H4 (cell line): ENCODE data around the gene TAL1. TPM values are rescaled to one million over a fixed set of nuclear protein-coding genes. Genes with fewer than 3 reads are reported as not detected.

Source experiments
- DNase-seq: peaks from one replicate; pipeline ENCODE4 v3.0.0-alpha.2; 2015; ENCODE audit warnings: low spot score
- total RNA-seq: library from RNA; depleted of rRNA; stranded (reverse); fragments of >200 nt; shearing (Covaris generic); gene quantifications from 2 replicates; pipeline ENCODE4 v1.2.3, GENCODE V29; 2014; rRNA removed

Gene TAL1
- total RNA-seq, 1 experiment from 2014 or later = 0.27 TPM

- peak; percentile 79 for DNase-seq
These were observed 56.6 kb downstream of the TAL1 start for GRCh38 chr1:47175227-47175934.

- peak; percentile 1 for DNase-seq
These were observed 57.4 kb downstream of the TAL1 start for GRCh38 chr1:47174656-47175020.

GRCh38 chr1:47172782-47173181 is 59.2 kb downstream of the TAL1 start:
- no peak for DNase-seq

Other genes with a start within 250 kb of the TAL1 start
- 0.17 TPM in 1 of 2 replicates, not detected in the other for gene CYP4X1, start 208.6 kb downstream of the TAL1 start, total RNA-seq
- gene CYP4Z1, start 165.0 kb downstream of the TAL1 start, total RNA-seq = not detected in 2 replicates
- gene CYP4A22, start 94.8 kb downstream of the TAL1 start, total RNA-seq = not detected in 2 replicates
- gene PDZK1IP1, start 42.2 kb downstream of the TAL1 start, total RNA-seq = not detected in 2 replicates
- 34.3 and 44.2 TPM in 2 replicates for gene STIL, start 81.9 kb upstream of the TAL1 start, total RNA-seq
- 108 and 137 TPM in 2 replicates for gene CMPK1, start 101.6 kb upstream of the TAL1 start, total RNA-seq
- not detected in 2 replicates for gene FOXE3, start 184.1 kb upstream of the TAL1 start, total RNA-seq
- gene FOXD2, start 205.8 kb upstream of the TAL1 start, total RNA-seq = 0.52 and 1.5 TPM in 2 replicates